Liver (tissue), 9 donors: Measurements from ENCODE around the gene CEP43. TPM values are rescaled to one million over a fixed set of nuclear protein-coding genes. Genes with fewer than 3 reads are reported as not detected.

Source experiments
- DNase-seq: peaks from one replicate; pipeline ENCODE4 v3.0.0-alpha.2; 2017; ENCODE audit warnings: low spot score
- H3K27ac ChIP-seq, 2 donors: one replicate each; pipeline ENCODE4 v1.7.0; 2013; ENCODE audit warnings: inconsistent platforms in 2 of 2, low read length in 2 of 2, control low read depth in 1 of 2, low read depth in 1 of 2, mild to moderate bottlenecking in 1 of 2
- H3K27me3 ChIP-seq, 4 donors: one replicate each; pipeline versions ENCODE4 v1.6.1 to v1.7.0; 2013; ENCODE audit warnings: low read length in 3 of 4, inconsistent platforms in 1 of 4, mild to moderate bottlenecking in 1 of 4, moderate library complexity in 1 of 4; ENCODE audit not compliant: control insufficient read depth in 4 of 4, insufficient read depth in 4 of 4
- H3K36me3 ChIP-seq, 4 donors: one replicate each; pipeline versions ENCODE4 v1.6.1 to v1.7.0; 2013; ENCODE audit warnings: low read length in 3 of 4, mild to moderate bottlenecking in 3 of 4, low read depth in 1 of 4, moderate library complexity in 1 of 4; ENCODE audit not compliant: control insufficient read depth in 4 of 4, insufficient read depth in 3 of 4
- H3K4me1 ChIP-seq, 4 donors: one replicate each; pipeline versions ENCODE4 v1.6.1 to v1.7.0; 2013; ENCODE audit warnings: low read length in 3 of 4, mild to moderate bottlenecking in 3 of 4, moderate library complexity in 1 of 4; ENCODE audit not compliant: control insufficient read depth in 4 of 4, insufficient read depth in 4 of 4
- H3K4me3 ChIP-seq, 3 donors: one replicate each; pipeline versions ENCODE4 v1.6.1 to v1.7.0; 2013; ENCODE audit warnings: low read length in 3 of 3, control low read depth in 1 of 3, low read depth in 1 of 3, mild to moderate bottlenecking in 1 of 3
- H3K9ac ChIP-seq, 2 donors: one replicate each; pipeline ENCODE4 v1.7.0; 2013; ENCODE audit warnings: low read length in 2 of 2, mild to moderate bottlenecking in 2 of 2, moderate library complexity in 2 of 2, control low read depth in 1 of 2, low read depth in 1 of 2
- H3K9me3 ChIP-seq, 4 donors: one replicate each; pipeline versions ENCODE4 v1.6.1 to v1.7.0; 2013; ENCODE audit warnings: low read length in 3 of 4; ENCODE audit not compliant: control insufficient read depth in 4 of 4
- EGR1 ChIP-seq, 2 donors: IDR thresholded peaks; 2 replicates each; pipeline ENCODE4 v1.6.1; 2016 to 2018; ENCODE audit warnings: antibody characterized with exemption in 2 of 2, low read depth in 2 of 2
- FOXA1 ChIP-seq: IDR thresholded peaks from 2 replicates; pipeline ENCODE4 v1.6.1; 2016; ENCODE audit warnings: antibody characterized with exemption
- GABPA ChIP-seq, 2 donors: IDR thresholded peaks in 1 of 2; conservative IDR thresholded peaks in 1 of 2; 2 replicates each; pipeline ENCODE4 v1.6.1; 2016; ENCODE audit warnings: antibody characterized with exemption in 2 of 2, mild to moderate bottlenecking in 1 of 2, moderate library complexity in 1 of 2
- HNF4A ChIP-seq, 2 donors: conservative IDR thresholded peaks; 2 replicates each; pipeline ENCODE4 v1.6.1; 2016; ENCODE audit warnings: antibody characterized with exemption in 2 of 2, mild to moderate bottlenecking in 2 of 2
- HNF4G ChIP-seq: IDR thresholded peaks from 2 replicates; pipeline ENCODE4 v1.6.1; 2016; ENCODE audit warnings: antibody characterized with exemption
- JUND ChIP-seq, 2 donors: IDR thresholded peaks; 2 replicates each; pipeline ENCODE4 v1.6.1; 2016; ENCODE audit warnings: antibody characterized with exemption in 2 of 2
- NR2F2 ChIP-seq: IDR thresholded peaks from 2 replicates; pipeline ENCODE4 v1.6.1; 2016; ENCODE audit warnings: antibody characterized with exemption
- RAD21 ChIP-seq, 2 donors: IDR thresholded peaks; 2 replicates each; pipeline ENCODE4 v1.6.1; 2016; ENCODE audit warnings: antibody characterized with exemption in 2 of 2, mild to moderate bottlenecking in 2 of 2
- RXRA ChIP-seq, 2 donors: IDR thresholded peaks; 2 replicates each; pipeline ENCODE4 v1.6.1; 2017 to 2018; ENCODE audit warnings: antibody characterized with exemption in 2 of 2, mild to moderate bottlenecking in 1 of 2
- SP1 ChIP-seq: IDR thresholded peaks from 2 replicates; pipeline ENCODE4 v1.6.1; 2018; ENCODE audit warnings: antibody characterized with exemption, mild to moderate bottlenecking
- TAF1 ChIP-seq: conservative IDR thresholded peaks from 2 replicates; pipeline ENCODE4 v1.6.1; 2016; ENCODE audit warnings: antibody characterized with exemption, mild to moderate bottlenecking
- YY1 ChIP-seq: IDR thresholded peaks from 2 replicates; pipeline ENCODE4 v1.6.1; 2016; ENCODE audit warnings: antibody characterized with exemption, mild to moderate bottlenecking
- WGBS: extraction: QIAGEN DNeasy Blood & Tissue Kit; methylation state at CpG from one replicate; pipeline ENCODE4 v1.1.7; 2013; 5-methylcytosine and 5-hydroxymethylcytosine counted together
- polyA plus RNA-seq, 2 donors: library from polyadenylated mRNA; stranded (reverse) in 1 of 2; unstranded in 1 of 2; fragments of 200-250 nt in 1 of 2; fragments of >200 nt in 1 of 2; fragmentation: Nextera tagmentation in 1 of 2; extraction: Ambion mirVana in 1 of 2; gene quantifications; one replicate each; pipeline versions ENCODE4 v1.2.1 to v1.2.3, GENCODE V29; 2013 to 2015
- total RNA-seq, 2 donors: library from RNA; depleted of rRNA; stranded (reverse); fragments of >200 nt; gene quantifications; one replicate each; pipeline ENCODE4 v1.2.3, GENCODE V29; 2014
- TF ChIP-seq, protein P1 (sequence below): IDR thresholded peaks from 2 replicates; pipeline ENCODE4 v1.6.1; 2016; ENCODE audit warnings: antibody characterized with exemption, mild to moderate bottlenecking
- TF ChIP-seq, protein P2 (sequence below): fragments of 150-350 bp; IDR thresholded peaks from 2 replicates; pipeline ENCODE4 v1.5.1; 2017; ENCODE audit warnings: improper control_type of control experiment, low read depth, low read length; ENCODE audit not compliant: missing input control
- TF ChIP-seq, protein P3 (sequence below): IDR thresholded peaks from 2 replicates; pipeline ENCODE4 v1.6.1; 2016; ENCODE audit warnings: antibody characterized with exemption
- donor health status: healthy.
- donor health status: healthy.
- donor health status: healthy.
- donor health status: healthy.
- donor health status: healthy.

CEP43 gene
- total and polyA plus RNA-seq, 4 donors = 12.0 to 32.0 (median 18.0) TPM

DNA sequence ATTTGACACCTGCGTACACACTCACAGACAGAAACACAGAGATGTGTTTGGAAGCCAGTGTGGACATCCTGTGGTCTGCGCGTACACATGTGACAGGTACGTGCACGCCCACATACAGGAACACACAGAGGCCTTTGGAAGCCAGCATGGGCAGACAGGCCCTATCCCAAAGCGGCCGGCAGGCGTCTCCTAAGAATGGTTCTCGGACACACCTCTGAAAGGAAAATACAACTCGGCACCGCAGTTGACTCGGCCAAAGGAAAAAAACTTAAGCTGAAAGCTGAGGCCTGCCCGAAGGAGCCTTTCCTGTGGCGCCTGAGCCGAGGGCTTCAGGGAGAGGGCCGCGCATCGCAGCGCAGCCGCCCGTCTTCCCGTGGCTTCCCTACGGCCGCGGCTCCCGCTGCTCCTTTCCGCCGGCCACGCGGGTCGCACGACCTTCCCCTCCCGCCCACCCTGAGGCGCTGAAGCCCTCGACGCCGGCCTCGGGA lies 1.4 kb upstream of the CEP43 start:
- Histone ChIP-seq H3K4me1 (peaks cover 5 to 52% (median 40%) of the 10 kb centered on the region in 4 donors), H3K27me3 (no peaks in the 10 kb centered on the region), H3K9me3 (no peaks in the 10 kb centered on the region), H3K36me3 (no peaks in the 10 kb centered on the region), H3K9ac (peak overlapping the region in 1 of 2 donors; percentile 26), H3K27ac (peak overlapping the region; percentile 79 to 80), H3K4me3 (peak overlapping the region; percentile 27 to 98 (median 93))
- WGBS = 4% methylated on average over 38 of the region's 38 CpGs
- TF ChIP-seq, protein P1, sequence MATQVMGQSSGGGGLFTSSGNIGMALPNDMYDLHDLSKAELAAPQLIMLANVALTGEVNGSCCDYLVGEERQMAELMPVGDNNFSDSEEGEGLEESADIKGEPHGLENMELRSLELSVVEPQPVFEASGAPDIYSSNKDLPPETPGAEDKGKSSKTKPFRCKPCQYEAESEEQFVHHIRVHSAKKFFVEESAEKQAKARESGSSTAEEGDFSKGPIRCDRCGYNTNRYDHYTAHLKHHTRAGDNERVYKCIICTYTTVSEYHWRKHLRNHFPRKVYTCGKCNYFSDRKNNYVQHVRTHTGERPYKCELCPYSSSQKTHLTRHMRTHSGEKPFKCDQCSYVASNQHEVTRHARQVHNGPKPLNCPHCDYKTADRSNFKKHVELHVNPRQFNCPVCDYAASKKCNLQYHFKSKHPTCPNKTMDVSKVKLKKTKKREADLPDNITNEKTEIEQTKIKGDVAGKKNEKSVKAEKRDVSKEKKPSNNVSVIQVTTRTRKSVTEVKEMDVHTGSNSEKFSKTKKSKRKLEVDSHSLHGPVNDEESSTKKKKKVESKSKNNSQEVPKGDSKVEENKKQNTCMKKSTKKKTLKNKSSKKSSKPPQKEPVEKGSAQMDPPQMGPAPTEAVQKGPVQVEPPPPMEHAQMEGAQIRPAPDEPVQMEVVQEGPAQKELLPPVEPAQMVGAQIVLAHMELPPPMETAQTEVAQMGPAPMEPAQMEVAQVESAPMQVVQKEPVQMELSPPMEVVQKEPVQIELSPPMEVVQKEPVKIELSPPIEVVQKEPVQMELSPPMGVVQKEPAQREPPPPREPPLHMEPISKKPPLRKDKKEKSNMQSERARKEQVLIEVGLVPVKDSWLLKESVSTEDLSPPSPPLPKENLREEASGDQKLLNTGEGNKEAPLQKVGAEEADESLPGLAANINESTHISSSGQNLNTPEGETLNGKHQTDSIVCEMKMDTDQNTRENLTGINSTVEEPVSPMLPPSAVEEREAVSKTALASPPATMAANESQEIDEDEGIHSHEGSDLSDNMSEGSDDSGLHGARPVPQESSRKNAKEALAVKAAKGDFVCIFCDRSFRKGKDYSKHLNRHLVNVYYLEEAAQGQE = no peak
- TF ChIP-seq EGR1 (IDR thresholded peaks at IDR 0.05; ENCODE audit: low read depth in 2 of 2) = no peak
- TF ChIP-seq, protein P2, sequence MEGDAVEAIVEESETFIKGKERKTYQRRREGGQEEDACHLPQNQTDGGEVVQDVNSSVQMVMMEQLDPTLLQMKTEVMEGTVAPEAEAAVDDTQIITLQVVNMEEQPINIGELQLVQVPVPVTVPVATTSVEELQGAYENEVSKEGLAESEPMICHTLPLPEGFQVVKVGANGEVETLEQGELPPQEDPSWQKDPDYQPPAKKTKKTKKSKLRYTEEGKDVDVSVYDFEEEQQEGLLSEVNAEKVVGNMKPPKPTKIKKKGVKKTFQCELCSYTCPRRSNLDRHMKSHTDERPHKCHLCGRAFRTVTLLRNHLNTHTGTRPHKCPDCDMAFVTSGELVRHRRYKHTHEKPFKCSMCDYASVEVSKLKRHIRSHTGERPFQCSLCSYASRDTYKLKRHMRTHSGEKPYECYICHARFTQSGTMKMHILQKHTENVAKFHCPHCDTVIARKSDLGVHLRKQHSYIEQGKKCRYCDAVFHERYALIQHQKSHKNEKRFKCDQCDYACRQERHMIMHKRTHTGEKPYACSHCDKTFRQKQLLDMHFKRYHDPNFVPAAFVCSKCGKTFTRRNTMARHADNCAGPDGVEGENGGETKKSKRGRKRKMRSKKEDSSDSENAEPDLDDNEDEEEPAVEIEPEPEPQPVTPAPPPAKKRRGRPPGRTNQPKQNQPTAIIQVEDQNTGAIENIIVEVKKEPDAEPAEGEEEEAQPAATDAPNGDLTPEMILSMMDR = peak; percentile 50
- TF ChIP-seq YY1 = peak; percentile 23
- no peak for TF ChIP-seq SP1
- TF ChIP-seq HNF4A (conservative IDR thresholded peaks at IDR 0.05) = no peak
- TF ChIP-seq, protein P3, sequence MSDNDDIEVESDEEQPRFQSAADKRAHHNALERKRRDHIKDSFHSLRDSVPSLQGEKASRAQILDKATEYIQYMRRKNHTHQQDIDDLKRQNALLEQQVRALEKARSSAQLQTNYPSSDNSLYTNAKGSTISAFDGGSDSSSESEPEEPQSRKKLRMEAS = no peak
- peak in 1 of 2 donors; percentile 50 for TF ChIP-seq RAD21 (IDR thresholded peaks at IDR 0.05)
- DNase-seq = peak; percentile 49

DNA sequence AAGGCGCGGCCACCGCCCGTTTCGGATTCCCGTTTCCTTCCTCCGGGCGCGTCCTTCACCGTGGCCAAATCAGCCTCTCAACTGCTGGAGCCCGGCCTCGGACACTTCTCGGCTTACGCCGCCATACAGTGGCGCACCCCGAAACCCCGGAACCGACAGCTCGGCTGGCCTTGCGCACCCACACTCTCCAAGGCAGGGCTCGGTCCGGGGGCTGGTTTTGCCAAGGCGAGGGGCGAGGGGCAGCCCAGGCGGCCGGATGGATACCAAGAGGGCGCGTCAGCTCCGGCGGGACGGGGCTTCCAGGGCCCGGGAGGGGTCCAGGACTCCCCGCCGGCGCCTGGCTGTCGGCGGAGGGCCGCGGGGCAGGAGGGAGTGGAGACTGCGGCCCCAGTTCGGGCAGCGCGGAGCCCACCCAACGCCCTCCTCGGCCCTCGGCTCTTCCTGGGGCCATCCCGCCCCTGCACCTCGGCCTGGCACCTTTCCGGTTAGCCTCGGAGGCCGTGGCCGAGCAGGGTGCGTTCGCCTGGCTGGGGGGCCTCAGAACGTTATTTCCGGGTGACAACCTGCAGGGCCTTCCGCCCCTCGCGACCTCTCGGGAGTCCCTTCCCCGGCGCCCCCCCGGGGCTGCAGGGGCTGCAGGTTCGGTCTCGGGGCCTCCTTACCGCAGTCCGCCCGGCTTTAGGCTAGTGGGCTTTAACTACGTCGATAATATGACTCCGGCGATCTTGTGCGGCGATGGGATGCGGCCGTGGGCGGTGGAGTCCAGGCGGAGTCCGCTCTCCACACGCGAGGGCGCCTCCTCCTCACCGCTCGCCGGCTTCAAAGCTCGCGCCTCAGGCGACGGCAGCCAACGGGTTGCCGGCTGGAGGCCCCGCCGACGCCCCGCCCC lies 697 bp upstream of the CEP43 start:
- Histone ChIP-seq H3K9ac (peak overlapping the region in 1 of 2 donors; percentile 42), H3K9me3 (no peaks in the 10 kb centered on the region), H3K4me3 (peak overlapping the region; percentile 68 to 98 (median 93)), H3K27me3 (no peaks in the 10 kb centered on the region), H3K36me3 (no peaks in the 10 kb centered on the region), H3K4me1 (peaks cover 5 to 54% (median 43%) of the 10 kb centered on the region in 4 donors), H3K27ac (peak overlapping the region; percentile 74 to 85)
- DNase-seq = peak; percentile 41
- TF ChIP-seq, protein P3 = no peak
- TF ChIP-seq, protein P2 = no peak
- TF ChIP-seq, protein P1 = no peak
- TF ChIP-seq NR2F2 (no peak), RAD21 (IDR thresholded peaks at IDR 0.05) (no peak), FOXA1 (no peak), HNF4G (no peak), SP1 (no peak), RXRA (IDR thresholded peaks at IDR 0.05) (no peak), JUND (IDR thresholded peaks at IDR 0.05) (no peak), TAF1 (no peak), YY1 (no peak), GABPA (IDR thresholded peaks at IDR 0.05 in 1 of 2, conservative IDR thresholded peaks at IDR 0.05 in 1 of 2) (no peak)
- under 1% methylated on average over 96 of the region's 96 CpGs for WGBS
